Activated B cell treated with CpG ODN at 0.5 μM for 24 hours (primary cell): ENCODE results near the gene PRKACB. TPM values are rescaled to one million over a fixed set of nuclear protein-coding genes. Genes with fewer than 3 reads are reported as not detected.
A peak's percentile ranks its signal among the peaks of the same experiment; 100 is the strongest.
"Not testable (repeated sequence)": the region's sequence is repeated elsewhere in the genome, so short reads cannot be mapped to it uniquely, and the experiment has no call there.

ENCODE experiments used
- ATAC-seq: fragments of 200-7000 bp; cut with Tn5 transposase; one replicate; pipeline ENCODE4 v1.10.0; 2021; ENCODE audit warnings: low read depth, mild to moderate bottlenecking, moderate library complexity
- CTCF ChIA-PET: fragments of 350-600 bp; sonication (Branson Sonifier 250); formaldehyde crosslinking; loops from one replicate; lab custom pipeline; 2021; ENCODE audit warnings: antibody characterized with exemption; lab: Charles Lee
- POLR2A ChIA-PET: fragments of 350-600 bp; sonication (Branson Sonifier 250); formaldehyde crosslinking; loops from one replicate; lab custom pipeline; 2021; ENCODE audit warnings: antibody characterized with exemption; lab: Charles Lee
- DNase-seq: peaks from one replicate; pipeline ENCODE4 v3.0.0; 2022
- H3K27ac Mint-ChIP-seq: one replicate; pipeline ENCODE4 v1.8.0; 2020; ENCODE audit warnings: mixed read lengths
- H3K27me3 Mint-ChIP-seq: one replicate; pipeline ENCODE4 v1.8.0; 2021; ENCODE audit warnings: mixed read lengths
- H3K36me3 Mint-ChIP-seq: one replicate; pipeline ENCODE4 v1.8.0; 2021; ENCODE audit warnings: low read depth, mixed read lengths
- H3K4me1 Mint-ChIP-seq: one replicate; pipeline ENCODE4 v1.8.0; 2021; ENCODE audit warnings: mixed read lengths
- H3K4me3 Mint-ChIP-seq: one replicate; pipeline ENCODE4 v1.8.0; 2020; ENCODE audit warnings: mild to moderate bottlenecking, mixed read lengths
- H3K9me3 Mint-ChIP-seq: one replicate; pipeline ENCODE4 v1.8.0; 2020; ENCODE audit warnings: mixed read lengths
- CTCF ChIP-seq: fragments of 200-600 bp; IDR thresholded peaks from one replicate; pipeline ENCODE4 v1.8.0; 2022; ENCODE audit warnings: antibody characterized with exemption, mild to moderate bottlenecking
- intact Hi-C: fragments of 100-400 bp; cut with micrococcal nuclease; formaldehyde crosslinking; loops from one replicate; pipeline ENCODE4 v1.15.1; 2024
- total RNA-seq: library from RNA; stranded (reverse); gene quantifications from 2 replicates; pipeline ENCODE4 v1.2.3, GENCODE V29; 2022

The PRKACB gene
- 30.0 and 33.0 TPM in 2 replicates for total RNA-seq

DNA sequence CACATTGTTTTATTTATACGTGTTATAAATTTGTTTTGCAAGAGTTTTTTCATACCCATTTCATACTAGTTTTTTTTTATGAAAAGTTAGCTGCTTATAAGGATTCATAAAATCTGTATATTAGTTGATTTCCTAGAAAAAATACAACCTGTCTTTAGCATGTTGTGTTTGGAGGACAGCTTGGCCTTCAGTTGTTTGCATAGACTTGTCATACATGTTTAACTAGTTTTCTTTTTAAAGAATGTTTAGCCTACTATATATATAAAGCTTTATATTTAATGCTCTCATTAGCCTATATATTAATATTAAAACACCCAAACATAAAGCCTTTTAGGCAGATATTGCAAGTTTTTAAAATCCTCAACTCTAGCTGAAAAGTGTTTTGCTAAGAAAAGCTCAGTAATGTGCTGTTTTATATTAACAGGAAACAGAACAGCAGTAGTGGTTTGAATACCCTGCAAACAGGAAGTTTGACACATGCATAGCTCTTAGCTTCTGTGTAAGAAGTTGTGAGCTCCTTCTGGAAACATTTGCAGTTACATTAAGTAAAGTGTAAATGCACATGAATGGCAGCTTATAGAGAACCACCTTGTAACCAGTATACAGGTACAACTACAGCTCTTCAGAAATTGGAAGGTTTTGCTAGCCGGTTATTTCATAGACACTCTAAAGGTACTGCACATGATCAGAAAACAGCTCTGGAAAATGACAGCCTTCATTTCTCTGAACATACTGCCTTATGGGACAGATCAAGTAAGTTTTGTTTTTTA is at the start of gene PRKACB:
Gene PRKACB (plus strand): TSS at position 476 of the 770 bp plus-strand sequence. CDS start 91 bp downstream, at position 567.
- ATAC-seq (peak; percentile 86), DNase-seq (no peak)
- no peak for TF ChIP-seq CTCF
- peaks cover 3% of the 10 kb centered on the region for H3K36me3 Mint-ChIP-seq
- no peaks in the 10 kb centered on the region for H3K27me3 Mint-ChIP-seq
- POLR2A ChIA-PET = interaction anchor here (0.7 to 2.3 kb wide), 13 partner anchors 8 to 1132 kb away, joined by 3 to 27 read pairs (median 6); partner anchors contain the start of genes BCL10, CTBS, GNG5 and RPF1
- H3K9me3 Mint-ChIP-seq = no peaks in the 10 kb centered on the region
- peak within 1 kb of the TSS; percentile 89 for H3K4me3 Mint-ChIP-seq
- peak within 1 kb of the TSS; percentile 97 for H3K27ac Mint-ChIP-seq
- intact Hi-C loops = loop anchor here (1.0 to 5.0 kb wide), 6 partner anchors 33 to 1133 kb away; partner anchors contain the start of genes BCL10, CTBS and SSX2IP
- H3K4me1 Mint-ChIP-seq = peaks cover 52% of the 10 kb centered on the region
- CTCF ChIA-PET = interaction anchor here (0.6 to 3.4 kb wide), 15 partner anchors 9 to 628 kb away, joined by 3 to 48 read pairs (median 5); partner anchors contain the start of gene SAMD13

DNA sequence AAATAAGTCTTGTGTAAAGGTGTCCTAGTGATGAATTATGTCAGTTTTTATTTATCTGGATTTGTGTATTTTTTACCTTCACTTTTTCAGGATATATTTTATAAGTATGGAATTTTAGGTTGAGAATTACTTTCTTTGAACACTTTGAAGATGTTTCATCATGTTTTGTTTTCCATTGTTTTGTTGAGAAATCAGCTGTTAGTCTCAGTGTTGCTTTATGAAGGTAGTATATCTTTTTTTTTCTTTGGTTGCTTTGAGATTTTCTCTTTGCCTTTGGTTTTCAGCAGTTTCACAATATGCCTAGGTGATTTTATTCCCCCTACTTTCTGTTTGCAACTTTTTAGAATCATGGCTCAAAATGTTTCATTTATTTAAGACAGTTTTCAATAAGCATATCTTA is 48.8 kb upstream of the PRKACB start:
- CTCF ChIA-PET = no interaction called here
- DNase-seq (no peak), ATAC-seq (no peak)
- H3K27ac Mint-ChIP-seq = no peak overlapping the region
- no peaks in the 10 kb centered on the region for H3K27me3 Mint-ChIP-seq
- H3K4me3 Mint-ChIP-seq = no peak overlapping the region
- H3K9me3 Mint-ChIP-seq = no peaks in the 10 kb centered on the region
- intact Hi-C loops = no loop called here
- H3K4me1 Mint-ChIP-seq = peaks cover 11% of the 10 kb centered on the region
- no peak for TF ChIP-seq CTCF
- POLR2A ChIA-PET = no interaction called here
- H3K36me3 Mint-ChIP-seq = no peaks in the 10 kb centered on the region

GRCh38 chr1:84096176-84096575 is 47.9 kb upstream of the PRKACB start:
- POLR2A ChIA-PET = no interaction called here
- TF ChIP-seq CTCF = no peak
- CTCF ChIA-PET = no interaction called here
- Mint-ChIP-seq H3K27me3 (no peaks in the 10 kb centered on the region), H3K9me3 (no peaks in the 10 kb centered on the region), H3K4me1 (peaks cover 4% of the 10 kb centered on the region), H3K27ac (no peak overlapping the region), H3K4me3 (no peak overlapping the region), H3K36me3 (no peaks in the 10 kb centered on the region)
- intact Hi-C loops = no loop called here
- no peak for ATAC-seq
- DNase-seq = no peak

- no peak for TF ChIP-seq CTCF
- DNase-seq (no peak), ATAC-seq (no peak)
- Mint-ChIP-seq H3K4me3 (no peak overlapping the region), H3K27me3 (no peaks in the 10 kb centered on the region), H3K36me3 (no peaks in the 10 kb centered on the region), H3K9me3 (no peaks in the 10 kb centered on the region), H3K27ac (no peak overlapping the region), H3K4me1 (no peaks in the 10 kb centered on the region)
- CTCF ChIA-PET = no interaction called here
- intact Hi-C loops = no loop called here
- POLR2A ChIA-PET = no interaction called here
Measured at GRCh38 chr1:84101204-84101603, 42.9 kb upstream of the PRKACB start.

DNA sequence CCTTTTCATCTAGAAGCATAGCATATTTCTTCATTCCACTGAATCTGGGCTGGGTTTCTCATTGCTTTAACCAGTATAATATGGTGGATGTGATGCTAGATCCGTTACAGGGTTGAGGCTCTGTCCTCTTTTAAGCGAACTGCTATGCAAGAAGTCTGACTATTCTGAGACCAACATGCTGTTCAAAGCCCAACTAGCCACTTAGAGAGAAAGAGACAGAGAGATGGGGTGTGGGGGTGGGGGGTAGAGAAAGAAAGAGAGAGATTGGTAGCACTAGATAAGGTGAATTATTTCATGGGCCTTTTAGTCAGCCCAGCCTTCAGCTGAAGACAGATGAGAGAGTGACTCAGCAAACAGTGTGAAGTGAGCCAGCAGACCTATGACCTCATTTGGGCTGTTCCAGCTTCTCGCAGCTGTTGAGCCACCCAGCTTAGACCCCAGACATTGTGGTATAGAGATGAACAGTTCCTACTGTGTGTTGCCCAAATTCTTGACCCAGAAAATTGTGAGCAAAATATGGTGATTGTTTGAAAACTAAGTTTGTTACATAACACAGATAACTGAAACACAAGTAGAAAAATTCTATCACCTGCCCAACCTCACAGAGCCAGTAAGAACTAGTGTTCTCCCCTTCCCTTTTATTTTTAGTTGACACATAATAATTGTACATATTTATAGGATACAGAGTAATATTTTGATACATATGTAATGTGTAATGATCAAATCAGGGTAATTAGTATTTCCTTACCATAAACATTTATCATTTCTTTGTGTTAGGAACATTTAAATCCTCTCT is 40.7 kb upstream of the PRKACB start:
- ATAC-seq = peak; percentile 34

DNA sequence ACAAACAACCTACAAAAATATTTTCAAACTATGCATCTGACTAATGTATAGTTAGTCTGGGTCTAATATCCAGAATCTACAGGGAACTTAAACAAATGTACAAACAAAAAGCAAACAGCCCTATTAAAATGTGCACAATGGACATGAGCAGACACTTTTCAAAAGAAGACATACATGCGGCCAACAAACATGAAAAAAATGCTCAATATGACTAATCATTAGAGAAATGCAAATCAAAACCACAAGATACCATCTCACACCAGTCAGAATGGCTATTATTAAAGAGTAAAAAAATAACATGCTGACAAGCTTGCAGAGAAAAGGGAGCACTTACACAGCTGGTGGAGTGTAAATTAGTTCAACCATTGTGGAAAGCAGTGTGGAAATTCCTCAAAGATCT is 36.5 kb upstream of the PRKACB start:
- CTCF ChIA-PET, H3K4me1 Mint-ChIP-seq, H3K4me3 Mint-ChIP-seq, H3K9me3 Mint-ChIP-seq, POLR2A ChIA-PET, ATAC-seq, DNase-seq, H3K36me3 Mint-ChIP-seq, H3K27ac Mint-ChIP-seq, H3K27me3 Mint-ChIP-seq: not testable (repeated sequence)
- intact Hi-C loops = loop anchor here (2.0 kb wide), 1 partner anchor 17 kb away; no protein-coding TSS in a partner anchor

More for the DNA sequence above, 40.7 kb upstream of the PRKACB start:
- H3K27me3 Mint-ChIP-seq = no peaks in the 10 kb centered on the region
- H3K4me3 Mint-ChIP-seq = no peak overlapping the region
- no peak overlapping the region for H3K27ac Mint-ChIP-seq
- no peaks in the 10 kb centered on the region for H3K36me3 Mint-ChIP-seq
- POLR2A ChIA-PET = no interaction called here
- intact Hi-C loops = no loop called here
- no peaks in the 10 kb centered on the region for H3K4me1 Mint-ChIP-seq
- no peak for TF ChIP-seq CTCF
- H3K9me3 Mint-ChIP-seq = peaks cover 5% of the 10 kb centered on the region
- no peak for DNase-seq
- CTCF ChIA-PET = no interaction called here
